Left forelimb (tissue), 1 donor: ENCODE data around the gene MEGF6.
"Not testable (repeated sequence)": the region's sequence is repeated elsewhere in the genome, so short reads cannot be mapped to it uniquely, and the experiment has no call there.

Experiments used
- DNase-seq: peaks from one replicate; pipeline ENCODE4 v3.0.0-alpha.2; 2018; ENCODE audit warnings: low spot score

MEGF6 gene

GRCh38 chr1:3629561-3630160 lies 18.4 kb upstream of the MEGF6 start:
- no peak for DNase-seq

- no peak for DNase-seq
Observed at GRCh38 chr1:3628445-3628844, 17.1 kb upstream of the MEGF6 start.

DNA sequence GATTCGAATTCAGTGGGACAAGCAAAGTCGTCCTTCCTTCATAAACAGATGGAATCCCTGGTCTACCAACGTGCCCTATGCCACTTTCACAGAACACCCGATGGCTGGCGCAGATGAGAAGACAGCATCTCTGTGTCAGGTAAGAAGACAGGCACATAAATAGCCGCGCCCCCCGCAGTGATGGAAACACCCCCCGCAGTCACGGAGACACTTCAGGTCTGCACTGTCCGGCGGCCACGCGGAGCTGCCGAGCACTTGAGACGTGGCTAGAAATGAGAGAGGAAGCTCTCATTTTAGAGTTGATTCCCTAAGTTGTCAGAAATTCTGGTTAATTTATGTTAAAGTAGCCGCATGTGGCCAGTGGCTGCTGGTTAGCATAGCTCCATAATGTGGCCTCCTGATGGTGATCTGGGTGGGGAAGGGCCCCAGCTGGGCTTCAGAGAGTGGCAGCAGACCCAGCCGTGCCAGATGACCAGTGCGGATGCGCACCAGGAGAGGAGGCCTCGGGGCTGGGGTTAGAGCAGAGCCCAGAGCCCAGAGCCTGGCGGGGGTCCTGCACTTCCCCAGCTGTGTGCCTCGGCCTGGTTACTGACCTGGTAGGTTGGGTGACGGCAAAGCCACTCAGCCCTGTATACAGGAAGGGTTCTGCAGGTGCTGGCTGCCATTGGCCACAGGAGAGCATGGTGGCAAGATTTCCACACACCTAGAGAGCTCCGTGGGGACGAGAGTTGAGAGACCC lies 16.4 kb upstream of the MEGF6 start:
- no peak for DNase-seq

- no peak for DNase-seq
Observed at GRCh38 chr1:3626025-3626424, 14.7 kb upstream of the MEGF6 start.

- DNase-seq = no peak
Observed at GRCh38 chr1:3625151-3625907, 14.0 kb upstream of the MEGF6 start.

DNA sequence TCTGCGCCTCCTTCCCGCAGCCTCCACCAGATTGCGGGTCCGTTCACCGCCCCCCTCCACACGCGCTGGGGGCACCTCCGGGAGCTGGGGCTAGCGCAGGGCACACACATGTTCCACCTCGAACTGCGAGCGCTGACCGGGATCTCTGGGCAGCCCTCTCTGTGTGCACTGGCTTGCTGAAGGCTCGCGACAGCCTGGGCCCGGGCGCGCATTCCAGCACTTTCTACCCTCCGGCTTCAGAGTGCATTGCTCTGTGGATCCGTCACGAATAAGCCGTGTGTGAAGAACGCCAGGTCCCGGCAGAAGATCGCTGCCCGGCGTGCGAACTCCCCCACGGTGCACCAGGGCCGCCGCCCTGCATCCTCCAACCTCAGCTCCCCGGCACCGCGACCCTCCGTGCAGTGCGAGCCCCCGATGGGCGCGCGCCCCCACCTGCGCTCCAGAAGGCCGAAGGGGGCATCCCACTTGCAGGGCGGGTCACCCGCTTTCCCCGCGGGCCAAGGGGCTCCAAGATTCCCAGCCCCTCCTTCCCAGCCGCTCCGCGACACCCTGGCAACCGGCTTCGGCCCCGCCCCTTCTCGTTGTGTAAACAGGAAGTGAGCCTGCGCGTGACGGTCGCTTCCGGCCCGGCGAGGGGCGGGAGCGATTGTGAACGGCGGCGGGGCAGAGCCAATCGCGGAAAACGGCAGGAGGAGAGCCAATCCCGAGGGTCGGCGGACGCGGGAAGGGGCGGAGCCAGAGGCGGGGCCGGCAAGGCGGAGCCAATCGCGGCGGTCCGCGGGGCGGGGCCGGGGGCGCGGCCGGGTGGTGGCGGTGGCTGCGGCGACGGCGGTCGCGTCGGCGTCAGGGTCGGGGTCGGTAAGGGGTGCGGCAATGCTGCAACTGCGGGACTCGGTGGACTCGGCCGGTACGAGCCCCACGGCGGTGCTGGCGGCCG lies 13.2 kb upstream of the MEGF6 start, which contains the start of gene TPRG1L:
Gene TPRG1L, plus strand, starts transcription at position 816 of the 937 bp plus-strand sequence. Its CDS starts 58 bp downstream, at position 874.
- DNase-seq = peak; percentile 99

GRCh38 chr1:3623441-3624199 lies 12.3 kb upstream of the MEGF6 start:
- DNase-seq = no peak

GRCh38 chr1:3622102-3622501 lies 10.8 kb upstream of the MEGF6 start:
- DNase-seq = not testable (repeated sequence)

- not testable (repeated sequence) for DNase-seq
Observed at GRCh38 chr1:3621151-3621671, 9.9 kb upstream of the MEGF6 start.

- no peak for DNase-seq
Observed at GRCh38 chr1:3620708-3621107, 9.4 kb upstream of the MEGF6 start.

GRCh38 chr1:3618881-3619671 lies 7.8 kb upstream of the MEGF6 start:
- DNase-seq = no peak

DNA sequence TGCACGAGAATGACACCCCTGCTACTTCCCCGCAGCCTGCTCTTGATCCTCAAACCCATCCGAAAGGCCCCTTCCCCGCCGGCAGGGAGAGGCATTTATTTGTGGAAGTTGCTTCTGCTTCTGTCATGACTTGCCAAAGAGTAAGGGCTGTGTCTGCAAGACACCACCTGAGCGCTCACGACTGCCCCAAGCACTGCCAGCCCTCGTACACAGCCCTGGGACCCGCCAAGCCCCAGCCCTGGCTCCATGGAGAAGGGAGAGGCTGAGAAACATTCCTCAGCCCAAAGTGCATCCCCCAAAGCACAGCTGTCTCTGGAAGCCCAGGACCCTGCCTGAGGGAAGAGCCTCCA lies 7.2 kb upstream of the MEGF6 start:
- DNase-seq = no peak

- DNase-seq = no peak
Observed at GRCh38 chr1:3617806-3618345, 6.6 kb upstream of the MEGF6 start.

- no peak for DNase-seq
Observed at GRCh38 chr1:3616861-3617260, 5.6 kb upstream of the MEGF6 start.

DNA sequence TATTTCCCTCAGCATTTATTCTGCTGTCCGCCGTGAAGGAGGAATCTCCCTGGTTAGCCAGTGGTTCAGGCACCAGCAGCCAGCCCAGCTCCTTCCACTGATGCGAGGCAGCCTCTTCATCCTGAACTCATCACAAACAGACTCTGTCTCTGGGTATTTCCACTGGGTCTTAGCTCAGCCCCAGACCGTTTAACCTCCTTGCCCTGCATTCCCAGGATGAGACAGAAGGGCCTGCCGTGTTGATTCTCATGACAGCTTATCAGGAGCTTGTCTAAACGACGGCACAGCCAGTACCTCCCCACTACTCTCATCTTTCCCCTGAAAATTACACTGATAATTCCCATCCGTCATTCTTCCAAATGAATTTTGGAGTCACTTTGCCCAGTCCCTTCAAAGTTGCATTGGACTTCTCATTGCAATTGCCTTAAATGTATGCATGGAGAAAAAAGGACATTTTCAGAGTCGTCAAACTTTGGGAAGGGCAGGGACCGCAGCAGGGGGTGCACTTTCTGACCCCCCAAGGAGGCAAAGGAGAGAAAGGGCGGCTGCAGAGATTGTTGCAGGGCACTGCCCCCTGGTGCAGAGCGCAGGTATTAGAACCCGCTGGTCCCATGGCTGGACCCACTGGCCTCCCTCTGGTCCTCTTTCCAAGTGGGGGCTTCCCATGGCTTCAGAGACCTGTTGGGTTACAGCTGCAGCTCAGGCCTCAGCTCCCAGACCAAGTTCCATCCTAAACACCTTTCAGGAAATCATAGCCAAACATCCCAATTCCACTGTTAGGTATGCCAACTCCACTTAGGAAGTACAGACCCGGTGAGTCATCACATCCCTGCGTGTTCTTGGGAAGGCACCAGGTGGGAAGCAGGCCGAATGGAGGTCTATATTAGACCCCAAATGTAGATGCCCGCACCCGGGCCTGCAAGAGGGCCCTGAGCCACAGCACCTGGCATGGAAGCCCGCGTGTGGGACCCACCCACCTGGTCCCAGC lies 3.7 kb upstream of the MEGF6 start:
- no peak for DNase-seq

DNA sequence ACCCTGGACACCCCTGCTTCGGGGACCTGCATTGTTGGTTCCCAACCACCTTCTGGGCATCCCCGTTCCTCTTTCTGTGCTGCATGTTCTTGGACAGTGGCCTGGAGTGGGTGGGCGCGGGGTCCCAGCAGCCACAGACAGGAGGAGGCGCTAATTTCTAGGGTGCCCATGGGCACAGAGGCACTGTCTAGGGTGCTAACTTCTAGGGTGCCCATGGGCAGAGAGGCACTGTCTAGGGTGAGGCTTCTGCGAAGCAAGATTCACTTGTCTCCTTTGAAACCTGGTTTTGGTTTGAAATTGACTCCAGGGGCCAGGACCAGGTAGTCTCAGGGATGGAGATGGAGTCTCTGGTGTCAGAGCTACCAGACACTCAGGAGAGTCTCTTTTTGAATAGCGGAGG lies 815 bp upstream of the MEGF6 start:
- no peak for DNase-seq

- DNase-seq = no peak
Observed at GRCh38 chr1:3610527-3611169, 660 bp downstream of the MEGF6 start.
